ENCODE data around the gene IGHMBP2. TPM values are rescaled to one million over a fixed set of nuclear protein-coding genes. Genes with fewer than 3 reads are reported as not detected.
"Not testable (repeated sequence)": the region's sequence is repeated elsewhere in the genome, so short reads cannot be mapped to it uniquely, and the experiment has no call there.

The IGHMBP2 gene
- polyA plus RNA-seq, 3 donors: 15.0 to 19.5 (median 15.5) TPM

DNA sequence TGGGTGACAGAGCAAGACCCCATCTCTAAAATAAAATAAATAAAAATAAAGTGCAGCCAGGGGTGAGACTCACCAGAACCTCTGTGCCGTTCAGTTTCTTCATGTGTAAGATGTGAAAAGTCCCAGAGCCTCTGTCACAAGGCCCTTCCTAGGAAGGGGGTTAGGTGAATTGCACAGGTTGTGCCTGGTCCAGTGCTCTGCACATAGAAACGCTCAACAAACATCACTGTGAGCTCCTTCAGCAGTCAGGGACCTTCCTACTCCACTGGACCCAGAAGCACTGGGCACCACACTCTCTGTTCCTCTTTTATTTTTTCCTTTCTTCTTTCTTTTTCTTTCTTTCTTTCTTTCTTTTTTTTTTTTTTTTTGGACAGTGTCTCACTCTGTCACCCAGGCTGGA is 22.4 kb upstream of the IGHMBP2 start:
- DNase-seq (ENCODE audit: extremely low read depth in 1 of 11, low read depth in 9 of 11, low spot score in 4 of 11): no peak

DNA sequence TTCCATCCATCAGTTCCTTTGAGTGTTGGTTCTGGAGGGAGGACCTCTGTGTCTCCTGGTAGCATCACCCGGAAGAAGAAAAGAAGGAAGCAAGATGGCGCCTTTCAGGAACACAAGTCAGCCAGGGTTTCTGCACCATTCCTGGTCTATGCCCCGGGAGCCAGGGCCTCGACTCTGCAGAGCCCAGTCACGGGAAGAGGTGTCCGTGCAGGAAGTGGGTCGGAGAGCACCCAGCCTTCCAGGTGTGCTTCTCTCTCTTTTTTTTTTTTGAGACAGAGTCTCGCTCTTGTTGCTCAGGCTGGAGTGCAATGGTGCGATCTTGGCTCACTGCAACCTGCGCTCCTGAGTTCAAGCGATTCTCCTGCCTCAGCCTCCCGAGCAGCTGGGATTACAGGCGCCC is 21.3 kb upstream of the IGHMBP2 start:
- no peak for DNase-seq (ENCODE audit: extremely low read depth in 1 of 11, low read depth in 9 of 11, low spot score in 4 of 11)

DNA sequence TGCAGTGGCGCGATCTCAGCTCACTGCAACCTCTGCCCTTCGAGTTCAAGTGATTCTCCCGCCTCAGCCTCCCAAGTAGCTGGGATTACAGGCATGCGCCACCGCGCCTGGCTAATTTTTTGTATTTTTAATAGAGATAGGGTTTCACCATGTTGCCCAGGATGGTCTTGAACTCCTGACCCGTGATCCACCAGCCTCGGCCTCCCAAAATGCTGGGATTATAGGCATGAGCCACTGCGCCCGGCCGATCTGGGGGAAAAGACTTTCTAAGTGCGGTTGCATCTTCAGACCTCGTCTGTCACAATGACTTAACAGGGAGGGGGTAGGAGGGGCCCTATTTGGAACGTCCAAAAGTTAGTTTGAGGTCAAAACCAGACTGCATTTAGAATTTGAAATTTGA is 18.9 kb upstream of the IGHMBP2 start:
- not testable (repeated sequence) for DNase-seq (ENCODE audit: extremely low read depth in 1 of 11, low read depth in 9 of 11, low spot score in 4 of 11)

DNA sequence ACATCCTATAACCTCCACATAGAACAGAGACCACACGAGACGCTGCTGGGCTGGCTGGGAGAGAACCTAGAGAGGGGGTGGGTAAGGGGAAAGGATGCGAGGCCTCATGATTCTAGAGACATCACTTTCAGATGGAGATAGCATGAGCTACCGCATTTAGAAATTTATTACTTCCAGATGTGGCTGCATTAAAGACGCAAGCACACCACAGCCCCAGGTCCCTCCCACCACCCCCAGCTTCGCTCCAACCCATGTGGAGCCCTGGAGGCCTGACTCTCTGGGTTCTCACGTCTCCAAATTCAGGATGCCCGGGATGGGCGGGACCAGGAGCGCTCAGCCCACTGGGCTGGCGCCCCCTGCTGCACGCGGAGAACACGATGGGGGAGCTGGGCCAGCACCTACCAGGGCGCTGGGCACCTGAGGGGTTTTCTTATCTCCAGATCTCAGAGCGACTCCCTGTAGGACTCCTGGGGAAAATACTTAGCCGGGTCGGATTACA is 13.7 kb upstream of the IGHMBP2 start:
- DNase-seq (ENCODE audit: extremely low read depth in 1 of 11, low read depth in 9 of 11, low spot score in 4 of 11): peak in 3 of 11 donors; percentile 36 to 57 (median 49)

DNA sequence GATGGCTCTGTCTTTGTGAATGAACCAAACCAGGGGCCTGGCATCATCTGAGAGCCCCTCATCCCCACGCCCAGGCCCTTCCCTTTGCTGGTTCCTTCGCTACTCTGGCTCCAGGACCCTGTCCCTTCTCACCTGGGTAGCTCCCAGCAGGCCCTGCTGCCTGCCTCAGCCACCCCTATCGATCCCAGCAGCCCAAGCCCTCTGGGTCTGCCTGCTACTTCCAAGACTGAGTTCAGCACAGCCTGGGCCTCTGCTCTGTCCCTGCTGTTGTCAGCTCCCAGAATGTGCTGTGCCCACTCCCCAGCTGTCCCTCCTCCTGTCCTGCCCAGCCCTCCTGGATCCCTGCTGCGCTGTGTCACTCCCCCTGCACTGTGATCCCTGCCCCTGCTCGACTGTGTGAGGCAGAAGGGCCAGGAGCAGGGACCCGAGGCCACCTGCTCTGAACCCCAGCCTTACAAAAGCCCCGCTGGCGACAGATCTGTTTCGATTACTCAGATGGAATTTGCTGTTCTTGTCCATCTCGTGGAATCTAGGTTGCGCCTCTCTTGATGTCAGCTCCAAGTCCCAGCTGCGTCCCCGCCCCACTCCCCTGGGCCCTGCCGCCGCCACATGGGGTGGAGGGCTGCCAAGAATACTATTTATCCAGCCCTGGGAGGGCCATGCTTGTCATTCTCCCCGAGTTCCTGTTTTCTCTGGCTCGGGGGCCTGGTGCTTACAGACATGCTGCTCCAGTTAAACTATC is 13.0 kb upstream of the IGHMBP2 start:
- DNase-seq (ENCODE audit: extremely low read depth in 1 of 11, low read depth in 9 of 11, low spot score in 4 of 11): peak in 8 of 11 donors; percentile 47 to 79 (median 69)

DNA sequence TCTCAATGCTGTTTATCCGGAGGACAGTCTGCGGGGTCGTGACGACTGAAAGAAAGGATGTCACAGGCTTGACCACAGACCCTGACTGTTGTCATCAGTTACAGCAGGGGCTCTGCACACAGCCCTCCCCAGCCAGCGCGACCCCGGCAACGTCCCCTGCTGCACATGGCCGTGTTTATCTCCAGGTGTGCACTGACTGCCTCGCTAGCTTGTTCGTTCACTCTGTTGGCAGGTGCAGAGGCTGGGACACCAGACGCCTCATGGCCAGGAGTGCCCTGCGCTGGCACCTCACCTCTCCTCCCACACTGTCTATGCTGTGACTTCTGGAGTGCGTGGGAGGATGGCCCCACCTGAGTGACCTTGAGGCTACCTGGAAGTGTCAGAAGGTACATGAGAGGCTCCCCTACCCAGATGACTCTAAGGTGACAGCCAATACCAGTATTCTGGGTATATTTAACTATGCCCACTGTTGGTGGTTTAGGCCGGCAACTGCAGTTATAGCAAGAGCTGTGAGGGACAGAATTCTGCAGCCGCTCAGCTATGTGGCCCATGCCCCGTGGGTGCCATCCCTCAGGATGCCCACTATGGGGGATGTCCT is 12.2 kb upstream of the IGHMBP2 start:
- DNase-seq (ENCODE audit: extremely low read depth in 1 of 11, low read depth in 9 of 11, low spot score in 4 of 11): no peak

DNA sequence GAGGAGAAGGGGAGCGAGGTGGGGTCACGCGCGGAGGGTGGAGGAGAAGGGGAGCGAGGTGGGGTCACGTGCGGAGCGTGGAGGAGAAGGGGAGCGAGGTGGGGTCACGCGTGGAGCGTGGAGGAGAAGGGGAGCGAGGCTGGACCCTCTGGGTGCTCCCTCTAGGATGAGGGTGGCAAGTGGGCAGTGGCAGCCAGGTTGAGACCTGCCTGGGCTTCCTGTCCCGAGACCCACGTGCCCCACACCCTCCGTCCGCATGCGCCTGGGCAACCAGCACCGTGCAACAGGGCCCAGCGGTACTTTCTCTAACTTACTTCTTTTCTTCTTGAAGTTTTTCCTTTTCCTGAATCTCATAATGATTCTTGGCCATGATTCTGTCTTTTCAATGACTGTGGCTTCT is 11.1 kb upstream of the IGHMBP2 start:
- DNase-seq (ENCODE audit: extremely low read depth in 1 of 11, low read depth in 9 of 11, low spot score in 4 of 11): no peak

DNA sequence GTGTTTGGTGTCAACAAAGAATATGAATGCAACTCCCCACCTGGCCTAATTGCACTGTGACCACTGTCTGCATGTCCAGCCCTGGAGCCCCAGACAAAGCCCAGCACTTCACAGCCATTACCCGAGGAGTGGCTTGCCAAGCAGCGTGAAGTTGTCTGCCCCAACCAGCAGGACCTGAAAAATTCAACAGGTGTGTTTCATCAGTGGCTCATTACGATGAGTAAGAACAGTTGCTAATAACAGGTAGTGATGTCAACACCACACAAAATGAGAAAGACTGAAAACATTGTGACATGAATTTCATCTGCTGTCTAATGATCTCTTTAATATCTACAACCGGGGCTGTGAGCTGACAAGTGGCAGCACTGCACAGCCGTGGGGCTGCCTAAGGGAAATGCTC is 10.4 kb upstream of the IGHMBP2 start:
- no peak for DNase-seq (ENCODE audit: extremely low read depth in 1 of 11, low read depth in 9 of 11, low spot score in 4 of 11)

DNA sequence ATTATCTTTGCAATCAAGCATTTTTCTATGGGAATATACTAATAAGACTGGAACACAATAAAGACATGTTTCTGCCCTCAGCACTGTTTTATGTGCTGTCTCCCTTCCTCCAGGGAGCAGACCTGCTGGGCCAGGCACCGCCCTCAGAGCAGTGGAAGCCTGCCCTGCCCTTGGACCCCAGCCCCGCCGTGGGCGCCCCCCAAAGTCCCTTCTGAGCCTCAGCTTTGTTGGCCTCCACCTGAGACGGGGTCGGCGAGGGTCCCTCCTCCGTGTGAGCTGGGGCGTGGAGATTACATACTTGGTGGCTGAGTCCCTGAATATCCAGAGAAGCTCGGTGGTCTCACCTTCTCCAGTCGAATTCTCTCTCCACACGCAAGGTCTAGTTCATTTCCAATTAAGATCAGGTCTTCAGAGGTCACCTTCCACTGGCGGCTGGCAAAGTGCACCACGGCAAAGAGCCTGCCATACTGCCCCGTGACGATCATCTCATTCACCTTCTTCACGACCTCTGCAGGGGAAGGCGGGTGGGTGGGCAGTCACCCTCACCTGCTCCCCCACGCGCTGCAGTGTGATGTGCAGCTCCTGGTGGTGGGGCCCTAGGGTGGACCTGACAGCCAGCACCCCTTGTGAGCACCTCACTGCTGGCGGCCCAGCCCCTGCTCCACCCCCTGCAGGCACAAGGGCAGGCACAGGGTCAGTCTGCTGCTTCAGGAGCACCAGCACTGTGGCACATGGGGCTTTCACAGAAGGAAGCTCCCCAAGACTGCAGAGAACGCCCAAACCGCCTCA is 7.3 kb upstream of the IGHMBP2 start:
- DNase-seq (ENCODE audit: extremely low read depth in 1 of 11, low read depth in 9 of 11, low spot score in 4 of 11): no peak

DNA sequence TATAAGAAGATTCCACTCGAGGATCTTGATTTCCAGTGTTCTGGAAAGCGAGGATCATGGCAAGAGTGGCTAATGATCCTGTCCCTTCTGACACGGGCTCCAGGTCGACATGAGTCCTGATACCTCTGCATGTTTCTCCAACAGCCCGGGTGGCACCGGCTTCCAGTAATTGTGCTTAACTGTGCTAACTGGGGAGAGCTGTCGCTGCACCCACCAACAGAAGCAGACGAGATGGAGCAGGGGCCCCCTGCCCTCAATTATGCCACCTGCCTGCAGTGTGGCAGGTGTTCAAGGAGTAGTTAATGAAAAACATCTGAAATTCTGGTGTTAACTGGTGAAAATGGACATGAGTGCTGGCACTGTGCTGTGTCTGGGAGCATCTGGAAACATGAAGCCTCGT is 6.2 kb upstream of the IGHMBP2 start:
- DNase-seq (ENCODE audit: extremely low read depth in 1 of 11, low read depth in 9 of 11, low spot score in 4 of 11): no peak

DNA sequence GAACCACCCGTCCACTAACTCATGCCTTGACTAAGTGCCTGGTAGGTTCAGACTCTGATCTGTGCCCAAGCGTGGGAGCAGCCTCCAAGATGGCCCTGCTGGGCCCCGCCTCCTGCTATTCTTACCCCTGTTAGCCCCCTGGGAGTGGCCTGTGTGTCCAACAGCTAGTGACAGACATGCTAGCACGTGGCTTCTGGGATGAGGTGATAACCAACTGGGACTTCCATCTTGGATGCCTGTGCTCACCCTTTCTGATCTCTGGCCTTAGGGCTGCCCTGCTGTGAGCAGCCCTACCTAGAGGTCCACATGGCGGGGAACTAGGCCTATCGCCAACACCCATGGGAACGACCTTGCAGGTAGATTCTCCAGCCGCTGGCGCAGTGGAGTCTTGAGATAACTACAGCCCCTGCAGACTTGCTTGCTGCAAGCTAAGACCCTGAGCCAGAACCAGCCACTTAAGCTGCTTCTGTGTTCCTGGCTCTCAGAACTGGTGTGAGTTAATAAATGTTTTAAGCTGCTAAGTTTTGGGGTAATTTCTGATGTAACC is 2.8 kb upstream of the IGHMBP2 start:
- no peak for DNase-seq (ENCODE audit: extremely low read depth in 1 of 11, low read depth in 9 of 11, low spot score in 4 of 11)

DNA sequence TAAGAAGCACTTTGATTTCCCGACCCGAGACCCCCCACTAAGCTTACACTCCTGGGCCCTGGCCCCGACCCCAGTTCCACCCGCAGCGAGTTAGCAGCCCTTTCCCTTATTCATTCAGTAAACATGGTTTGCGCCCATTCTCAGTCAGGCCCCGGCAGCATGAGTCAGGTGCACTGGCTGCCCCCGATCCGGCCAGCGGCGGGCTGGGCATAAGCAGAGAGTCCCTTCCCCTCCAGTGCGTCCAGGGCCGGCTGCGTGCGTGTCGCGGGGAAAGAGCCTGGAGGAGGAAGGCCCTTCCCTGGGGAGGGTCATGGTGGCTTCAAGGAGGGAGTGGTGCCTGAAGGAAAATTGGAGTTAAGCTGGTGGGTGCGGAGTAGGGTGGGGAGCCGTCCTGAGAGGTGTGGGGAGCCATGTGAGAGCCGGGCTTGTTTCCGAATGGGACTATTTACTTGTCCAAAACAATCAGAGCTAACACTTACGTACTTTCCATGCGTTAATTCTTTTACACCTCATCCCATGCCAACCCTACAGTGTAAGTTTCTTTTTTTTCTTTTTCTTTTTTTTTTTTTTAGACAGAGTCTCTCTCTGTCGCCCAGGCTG is 657 bp downstream of the IGHMBP2 start:
- DNase-seq (ENCODE audit: extremely low read depth in 1 of 11, low read depth in 9 of 11, low spot score in 4 of 11): peak in 1 of 11 donors; percentile 19

DNA sequence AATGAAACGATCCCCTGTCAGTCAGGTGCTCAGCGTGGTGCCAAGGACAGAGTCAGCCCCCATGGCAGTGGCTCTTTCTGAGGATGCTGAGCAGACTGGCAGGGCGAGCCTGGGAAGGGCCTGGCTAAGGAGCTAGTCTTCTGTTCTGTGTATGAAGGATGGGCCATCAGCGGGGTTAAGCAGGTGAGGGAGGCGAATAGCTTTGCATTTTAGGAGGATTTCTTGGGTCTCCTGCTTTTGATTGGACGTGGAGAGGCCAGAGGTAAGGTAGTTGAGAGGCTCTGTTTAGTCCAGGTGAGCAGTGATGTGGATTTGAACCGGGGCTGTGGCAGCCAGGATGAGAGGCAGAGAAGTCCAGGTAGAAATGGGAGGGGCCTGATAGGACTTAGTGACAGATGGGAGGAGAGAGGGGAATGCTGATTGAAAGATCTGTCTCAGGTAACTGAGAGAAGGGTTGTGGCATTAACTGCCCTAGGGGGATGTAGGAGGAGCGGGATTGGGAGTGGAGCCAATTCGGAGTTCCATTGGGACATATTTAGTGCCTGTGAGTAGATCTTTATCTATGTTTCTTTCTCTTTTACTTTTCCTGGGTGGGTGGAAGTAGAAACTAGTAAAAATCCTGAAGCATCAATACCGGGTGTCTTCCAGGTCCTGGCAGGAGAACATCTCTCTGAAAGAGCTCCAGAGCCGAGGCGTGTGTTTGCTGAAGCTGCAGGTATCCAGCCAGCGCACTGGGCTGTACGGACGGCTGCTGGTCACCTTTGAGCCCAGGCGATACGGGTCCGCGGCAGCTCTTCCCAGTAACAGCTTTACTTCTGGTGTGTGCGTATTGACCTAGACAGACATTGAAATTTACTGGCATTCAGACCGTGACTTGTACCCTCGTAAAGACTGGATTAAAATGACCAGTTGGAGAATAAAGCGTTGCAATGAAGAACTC is 2.0 kb downstream of the IGHMBP2 start:
- no peak for DNase-seq (ENCODE audit: extremely low read depth in 1 of 11, low read depth in 9 of 11, low spot score in 4 of 11)

DNA sequence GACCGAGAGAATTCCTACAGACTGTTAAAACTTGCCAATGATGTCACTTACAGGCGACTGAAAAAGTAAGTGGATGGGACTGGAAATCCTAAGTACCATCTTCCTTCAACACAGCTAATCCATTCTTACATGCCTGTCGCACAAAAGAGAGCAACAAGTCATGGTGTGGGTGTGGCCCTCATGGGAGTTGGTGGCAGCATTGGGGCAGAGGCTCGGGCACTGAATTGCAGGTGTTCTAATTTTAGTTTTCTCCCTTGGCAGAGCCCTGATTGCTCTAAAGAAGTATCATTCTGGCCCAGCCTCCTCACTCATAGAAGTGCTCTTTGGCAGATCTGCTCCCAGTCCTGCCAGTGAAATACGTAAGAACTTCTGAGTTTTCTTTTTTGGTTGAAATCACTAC is 4.6 kb downstream of the IGHMBP2 start:
- no peak for DNase-seq (ENCODE audit: extremely low read depth in 1 of 11, low read depth in 9 of 11, low spot score in 4 of 11)

DNA sequence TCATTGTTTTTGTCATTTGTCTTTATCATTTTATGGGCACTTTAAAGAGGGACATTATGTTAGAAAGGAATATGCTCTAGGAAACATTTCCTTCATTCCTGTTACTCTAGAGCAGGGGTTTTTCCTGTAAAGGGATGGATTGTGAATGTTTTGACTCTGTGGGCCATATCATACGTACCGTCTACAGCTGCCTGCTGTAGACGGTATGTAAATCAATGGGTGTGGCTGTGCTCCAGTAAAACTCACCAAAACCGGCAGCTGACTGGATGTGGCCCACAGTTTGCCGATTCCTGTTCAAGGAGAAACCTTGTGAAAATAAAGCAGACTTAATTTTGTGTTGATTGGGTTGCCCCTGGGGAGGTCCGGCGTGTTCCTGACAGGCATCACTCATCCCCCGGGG is 7.3 kb downstream of the IGHMBP2 start:
- DNase-seq (ENCODE audit: extremely low read depth in 1 of 11, low read depth in 9 of 11, low spot score in 4 of 11): no peak

DNA sequence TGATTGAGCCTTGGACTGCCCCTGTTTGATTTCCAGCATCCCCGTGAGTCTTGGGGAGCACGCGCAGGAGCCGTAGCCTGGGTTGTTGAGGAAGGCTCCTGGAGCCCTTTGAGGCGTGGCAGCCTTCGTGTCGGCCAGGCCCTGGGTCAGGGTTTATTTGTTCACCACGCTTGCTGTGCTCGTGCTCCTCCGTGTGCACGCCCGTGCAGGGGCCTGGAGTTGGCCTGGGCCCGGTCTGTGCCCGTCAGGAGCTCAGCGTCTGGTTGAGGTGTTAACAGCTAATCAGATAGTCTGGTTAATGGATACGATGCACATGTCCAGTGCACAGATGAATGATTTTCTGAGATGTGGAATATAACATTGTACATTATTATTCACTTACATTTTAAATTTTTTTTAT is 8.0 kb downstream of the IGHMBP2 start:
- no peak for DNase-seq (ENCODE audit: extremely low read depth in 1 of 11, low read depth in 9 of 11, low spot score in 4 of 11)

DNA sequence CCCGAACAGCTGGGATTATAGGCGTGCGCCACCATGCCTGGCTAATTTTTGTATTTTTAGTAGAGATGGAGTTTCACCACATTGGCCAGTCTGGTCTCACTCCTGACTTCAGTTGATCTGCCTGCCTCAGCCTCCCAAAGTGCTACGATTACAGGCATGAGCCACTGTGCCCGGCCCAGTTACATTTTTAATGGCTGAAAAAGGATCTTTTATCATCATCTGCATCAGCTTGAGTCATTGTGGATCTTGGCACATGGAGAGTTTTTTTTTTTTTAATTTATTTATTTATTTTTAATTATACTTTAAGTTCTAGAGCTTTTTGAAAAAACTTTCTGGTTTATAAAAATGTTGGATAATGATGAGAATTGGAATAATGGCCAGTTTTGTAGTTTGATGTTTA is 8.6 kb downstream of the IGHMBP2 start:
- DNase-seq (ENCODE audit: extremely low read depth in 1 of 11, low read depth in 9 of 11, low spot score in 4 of 11): no peak

DNA sequence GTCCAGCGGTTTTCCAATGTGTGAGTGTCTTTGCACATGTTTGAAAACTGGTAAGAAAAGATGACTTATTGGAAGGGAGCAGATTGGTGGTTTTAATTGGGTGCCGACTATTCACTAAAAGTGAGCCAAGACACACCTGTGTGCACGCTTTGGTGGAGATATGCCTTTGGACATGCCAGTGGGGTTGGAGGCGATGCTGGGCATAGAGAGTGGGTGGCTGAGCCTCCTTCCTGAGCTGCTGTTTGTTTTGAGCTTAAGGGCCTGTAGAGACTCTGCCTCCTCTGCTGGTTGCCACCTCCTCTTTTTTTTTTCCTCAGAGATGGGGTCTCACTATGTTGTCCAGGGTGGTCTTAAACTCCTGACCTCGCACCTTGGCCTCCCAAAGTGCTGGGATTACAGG is 9.5 kb downstream of the IGHMBP2 start:
- no peak for DNase-seq (ENCODE audit: extremely low read depth in 1 of 11, low read depth in 9 of 11, low spot score in 4 of 11)

Measured in renal cortex interstitium (tissue), 11 donors.